HCT116 (cell line): Measurements from ENCODE around the gene ATXN1. TPM values are rescaled to one million over a fixed set of nuclear protein-coding genes. Genes with fewer than 3 reads are reported as not detected.

ENCODE experiments used
- ATAC-seq: fragments of 200-7000 bp; cut with Tn5 transposase; 2 replicates; pipeline ENCODE4 v1.9.1; 2020; ENCODE audit warnings: mild to moderate bottlenecking, moderate library complexity
- BruUV-seq: library from RNA; stranded (reverse); fragments of 400-500 nt; replicated peaks from 2 replicates; lab custom pipeline; 2021; lab: Mats Ljungman, UMichigan
- CTCF ChIA-PET: fragments of 300-600 bp; sonication (Branson Sonifier 250); formaldehyde crosslinking; loops from one replicate; lab custom pipeline; 2021; ENCODE audit warnings: antibody characterized with exemption; lab: Charles Lee
- POLR2A ChIA-PET: fragments of 300-600, 350-600 bp; sonication (Branson Sonifier 250); formaldehyde crosslinking; loops from one replicate; lab custom pipeline; 2021; ENCODE audit warnings: antibody characterized with exemption; lab: Charles Lee
- RAD21 ChIA-PET, 2 experiments: fragments of 300-600 bp; sonication (Branson Sonifier 250); formaldehyde crosslinking; loops; one replicate each; lab custom pipeline; 2023; ENCODE audit warnings: low total read pairs in 2 of 2; ENCODE audit not compliant: uncharacterized antibody in 2 of 2, unreplicated experiment in 2 of 2, low non-redundant PET in 1 of 2; lab: Charles Lee
- DNase-seq: peaks from one replicate; pipeline ENCODE4 v3.0.0-alpha.2; 2010; ENCODE audit warnings: low read depth, low spot score
- H2AFZ ChIP-seq: fragments of 200-600 bp; shearing (Covaris generic), sonication (generic); 2 replicates; pipeline ENCODE4 v1.6.1; 2017; ENCODE audit warnings: low read depth, mixed run types, mixed read lengths, antibody characterized with exemption, low read length; ENCODE audit not compliant: poor library complexity, severe bottlenecking
- H3K27ac ChIP-seq: 2 replicates; pipeline ENCODE4 v1.5.1; 2012; ENCODE audit warnings: low read depth, low read length
- H3K27me3 ChIP-seq: fragments of 200-600 bp; sonication (generic); 2 replicates; pipeline ENCODE4 v1.6.1; 2016; ENCODE audit warnings: mixed run types, low read length, mixed read lengths; ENCODE audit not compliant: insufficient read depth
- H3K36me3 ChIP-seq, 2 experiments: fragments of 200-500 bp in 1 of 2; fragments of 200-600 bp in 1 of 2; sonication (Bioruptor generic) in 1 of 2; sonication (generic) in 1 of 2; 2 replicates each; pipeline versions ENCODE4 v1.5.1 to v1.6.1; 2014 to 2016; ENCODE audit warnings: low read length in 2 of 2, inconsistent platforms in 1 of 2, mixed read lengths in 1 of 2, mixed run types in 1 of 2; ENCODE audit not compliant: insufficient read depth in 2 of 2, control insufficient read depth in 1 of 2
- H3K4me1 ChIP-seq, 2 experiments: fragments of 200-600 bp in 1 of 2; sonication (generic) in 1 of 2; 2 replicates each; pipeline versions ENCODE4 v1.5.1 to v1.6.1; 2012 to 2017; ENCODE audit warnings: low read length in 2 of 2, inconsistent platforms in 1 of 2, mild to moderate bottlenecking in 1 of 2, mixed read lengths in 1 of 2, mixed run types in 1 of 2, moderate library complexity in 1 of 2; ENCODE audit not compliant: insufficient read depth in 2 of 2, control insufficient read depth in 1 of 2
- H3K4me2 ChIP-seq: fragments of 200-600 bp; sonication (generic); 2 replicates; pipeline ENCODE4 v1.6.1; 2017; ENCODE audit warnings: mixed run types, low read length, mixed read lengths
- H3K4me3 ChIP-seq, 2 experiments: fragments of 200-600 bp in 1 of 2; sonication (generic) in 1 of 2; replicated peaks in 1 of 2; 2 replicates each; pipeline ENCODE4 v1.5.1; 2011 to 2016; ENCODE audit warnings: low read length in 2 of 2, control low read depth in 1 of 2, low read depth in 1 of 2, mild to moderate bottlenecking in 1 of 2, mixed read lengths in 1 of 2, mixed run types in 1 of 2
- H3K79me2 ChIP-seq: fragments of 200-600 bp; sonication (generic); 2 replicates; pipeline ENCODE4 v1.6.1; 2017; ENCODE audit warnings: mild to moderate bottlenecking, mixed run types, low read length, moderate library complexity, mixed read lengths; ENCODE audit not compliant: insufficient read depth
- H3K9ac ChIP-seq: fragments of 200-600 bp; sonication (generic); 2 replicates; pipeline ENCODE4 v1.6.1; 2016; ENCODE audit warnings: low read length, mixed read lengths
- H3K9me2 ChIP-seq: fragments of 200-600 bp; sonication (generic), shearing (Covaris generic); 2 replicates; pipeline ENCODE4 v1.6.1; 2017; ENCODE audit warnings: mixed run types, mild to moderate bottlenecking, moderate library complexity; ENCODE audit not compliant: insufficient read depth
- H3K9me3 ChIP-seq, 2 experiments: fragments of 200-500 bp in 1 of 2; fragments of 200-600 bp in 1 of 2; sonication (Bioruptor generic) in 1 of 2; sonication (generic) in 1 of 2; 2 replicates each; pipeline ENCODE4 v1.6.1; 2014 to 2017; ENCODE audit warnings: low read length in 2 of 2, mixed read lengths in 2 of 2, inconsistent platforms in 1 of 2, low read depth in 1 of 2, mild to moderate bottlenecking in 1 of 2, mixed run types in 1 of 2, moderate library complexity in 1 of 2; ENCODE audit not compliant: control insufficient read depth in 1 of 2, insufficient read depth in 1 of 2
- H4K20me1 ChIP-seq: fragments of 200-600 bp; sonication (generic), shearing (Covaris generic); 2 replicates; pipeline ENCODE4 v1.6.1; 2017; ENCODE audit warnings: mixed run types, mild to moderate bottlenecking, moderate library complexity; ENCODE audit not compliant: insufficient read depth
- ATF3 ChIP-seq: IDR thresholded peaks from 2 replicates; pipeline ENCODE4 v1.6.1; 2012
- CBX3 ChIP-seq: IDR thresholded peaks from 2 replicates; pipeline ENCODE4 v1.6.1; 2012; ENCODE audit warnings: low read depth
- CEBPB ChIP-seq: IDR thresholded peaks from 2 replicates; pipeline ENCODE4 v1.6.1; 2012; ENCODE audit warnings: low read depth
- CTCF ChIP-seq, 3 experiments: fragments of 200-600 bp in 1 of 3; sonication (generic) in 1 of 3; IDR thresholded peaks in 2 of 3; conservative IDR thresholded peaks in 1 of 3; 2 replicates each; pipeline ENCODE4 v1.5.1; 2012 to 2017; ENCODE audit warnings: low read depth in 2 of 3, low read length in 2 of 3, antibody characterized with exemption in 1 of 3, borderline replicate concordance in 1 of 3, control low read depth in 1 of 3, mild to moderate bottlenecking in 1 of 3, mixed read lengths in 1 of 3, mixed run types in 1 of 3, moderate library complexity in 1 of 3; ENCODE audit not compliant: insufficient read depth in 1 of 3
- EGR1 ChIP-seq: IDR thresholded peaks from 2 replicates; pipeline ENCODE4 v1.6.1; 2012; ENCODE audit warnings: low read depth
- ELF1 ChIP-seq: IDR thresholded peaks from 2 replicates; pipeline ENCODE4 v1.6.1; 2012; ENCODE audit warnings: low read depth, borderline replicate concordance
- EZH2 ChIP-seq: fragments of 200-600 bp; sonication (generic); IDR thresholded peaks from 2 replicates; pipeline ENCODE4 v1.6.1; 2017; ENCODE audit warnings: antibody characterized with exemption, mixed run types
- EZH2phosphoT487 ChIP-seq: fragments of 200-600 bp; IDR thresholded peaks from 2 replicates; pipeline ENCODE4 v1.6.1; 2018; ENCODE audit warnings: antibody characterized with exemption, borderline replicate concordance
- FOSL1 ChIP-seq: IDR thresholded peaks from 2 replicates; pipeline ENCODE4 v1.6.1; 2012; ENCODE audit warnings: low read depth
- MAX ChIP-seq: IDR thresholded peaks from 2 replicates; pipeline ENCODE4 v1.6.1; 2012
- POLR2A ChIP-seq: IDR thresholded peaks from 2 replicates; pipeline ENCODE4 v1.7.0; 2011; ENCODE audit warnings: borderline replicate concordance; ENCODE audit not compliant: insufficient read depth, insufficient read length; ENCODE audit errors: extremely low read depth
- POLR2AphosphoS5 ChIP-seq: IDR thresholded peaks from 2 replicates; pipeline ENCODE4 v1.6.1; 2011; ENCODE audit warnings: mild to moderate bottlenecking, low read depth, low read length, moderate library complexity
- SP1 ChIP-seq: IDR thresholded peaks from 2 replicates; pipeline ENCODE4 v1.6.1; 2012; ENCODE audit warnings: low read depth
- SRF ChIP-seq: IDR thresholded peaks from 2 replicates; pipeline ENCODE4 v1.6.1; 2012; ENCODE audit warnings: low read depth
- TCF7L2 ChIP-seq: IDR thresholded peaks from 2 replicates; pipeline ENCODE4 v1.7.0; 2011; ENCODE audit warnings: borderline replicate concordance, inconsistent platforms; ENCODE audit not compliant: insufficient read depth, insufficient read length; ENCODE audit errors: extremely low read depth
- YY1 ChIP-seq: IDR thresholded peaks from 2 replicates; pipeline ENCODE4 v1.6.1; 2011; ENCODE audit warnings: low read length, low read depth, moderate library complexity, mild to moderate bottlenecking; ENCODE audit not compliant: insufficient replicate concordance; ENCODE audit errors: extremely low read depth
- ZFX ChIP-seq: fragments of 450-650 bp; IDR thresholded peaks from 2 replicates; pipeline ENCODE4 v1.6.1; 2017
- ZNF274 ChIP-seq: fragments of 200-500 bp; sonication (Bioruptor generic); IDR thresholded peaks from 2 replicates; pipeline ENCODE4 v1.6.1; 2014; ENCODE audit warnings: mild to moderate bottlenecking, low read depth, low read length, inconsistent platforms
- intact Hi-C: fragments of 100-400 bp; cut with micrococcal nuclease; formaldehyde crosslinking; loops from 2 replicates; pipeline ENCODE4 v1.10.0; 2022
- total RNA-seq: library from RNA; stranded (reverse); gene quantifications from one replicate; pipeline ENCODE4 v1.2.1, GENCODE V29; 2021; ENCODE audit not compliant: unreplicated experiment
- TF ChIP-seq, protein P1 (sequence below): IDR thresholded peaks from 2 replicates; pipeline ENCODE4 v1.6.1; 2012; ENCODE audit warnings: low read depth
- TF ChIP-seq, protein P2 (sequence below): IDR thresholded peaks from 2 replicates; pipeline ENCODE4 v1.6.1; 2011; ENCODE audit warnings: mild to moderate bottlenecking, low read length, moderate library complexity; ENCODE audit not compliant: insufficient replicate concordance; ENCODE audit errors: extremely low read depth

The ATXN1 gene
- total RNA-seq, 1 experiment from 2014 or later, result 21.0 TPM

DNA sequence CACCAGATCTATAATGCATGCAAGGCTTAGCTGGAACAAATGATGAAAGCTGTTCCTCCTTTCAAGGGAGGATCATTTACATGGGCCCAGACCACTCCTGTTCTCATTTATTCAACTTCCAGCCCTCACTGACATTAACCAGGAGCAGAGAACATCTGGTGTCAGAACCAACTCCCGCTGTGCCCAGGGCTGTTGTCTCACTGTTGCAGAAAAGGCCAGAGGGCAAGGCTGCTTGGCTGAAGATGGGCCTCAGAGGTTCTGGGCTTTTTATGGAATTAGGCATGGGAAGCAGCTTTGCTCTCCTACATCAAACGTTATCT, 358.7 kb downstream of the ATXN1 start:
- H3K79me2 ChIP-seq, result no peaks in the 10 kb centered on the region
- no peak overlapping the region for H3K9ac ChIP-seq
- H3K9me3 ChIP-seq, result no peaks in the 10 kb centered on the region
- H3K27me3 ChIP-seq, result no peaks in the 10 kb centered on the region
- no peak overlapping the region for H2AFZ ChIP-seq
- H3K27ac ChIP-seq, result no peak overlapping the region
- H3K9me2 ChIP-seq, result no peaks in the 10 kb centered on the region
- no peak overlapping the region for H3K4me3 ChIP-seq
- H3K4me1 ChIP-seq, result no peaks in the 10 kb centered on the region
- no peaks in the 10 kb centered on the region for H4K20me1 ChIP-seq
- DNase-seq (no peak), ATAC-seq (no peak)
- CTCF ChIA-PET, result interaction anchor here (0.7 kb wide), 1 partner anchor 12 kb away, joined by 3 read pairs; no protein-coding TSS in a partner anchor
- intact Hi-C loops, result loop anchor here (5.0 kb wide), 1 partner anchor 370 kb away; no protein-coding TSS in a partner anchor
- no peak overlapping the region for H3K4me2 ChIP-seq
- RAD21 ChIA-PET, result no interaction called here
- TF ChIP-seq ELF1, result no peak
- no peak for TF ChIP-seq EGR1
- TF ChIP-seq CEBPB, result no peak
- TF ChIP-seq MAX, result no peak
- TF ChIP-seq CBX3, result no peak
- TF ChIP-seq ZFX, result no peak
- TF ChIP-seq SRF, result no peak
- no peak for TF ChIP-seq CTCF (IDR thresholded peaks at IDR 0.05 in 2 of 3, conservative IDR thresholded peaks at IDR 0.05 in 1 of 3; ENCODE audit: borderline replicate concordance in 1 of 3, insufficient read depth in 1 of 3, low read depth in 2 of 3, low read length in 2 of 3)
- TF ChIP-seq SP1, result no peak
- TF ChIP-seq ATF3, result no peak
- no peak for TF ChIP-seq POLR2A
- TF ChIP-seq, protein P1, sequence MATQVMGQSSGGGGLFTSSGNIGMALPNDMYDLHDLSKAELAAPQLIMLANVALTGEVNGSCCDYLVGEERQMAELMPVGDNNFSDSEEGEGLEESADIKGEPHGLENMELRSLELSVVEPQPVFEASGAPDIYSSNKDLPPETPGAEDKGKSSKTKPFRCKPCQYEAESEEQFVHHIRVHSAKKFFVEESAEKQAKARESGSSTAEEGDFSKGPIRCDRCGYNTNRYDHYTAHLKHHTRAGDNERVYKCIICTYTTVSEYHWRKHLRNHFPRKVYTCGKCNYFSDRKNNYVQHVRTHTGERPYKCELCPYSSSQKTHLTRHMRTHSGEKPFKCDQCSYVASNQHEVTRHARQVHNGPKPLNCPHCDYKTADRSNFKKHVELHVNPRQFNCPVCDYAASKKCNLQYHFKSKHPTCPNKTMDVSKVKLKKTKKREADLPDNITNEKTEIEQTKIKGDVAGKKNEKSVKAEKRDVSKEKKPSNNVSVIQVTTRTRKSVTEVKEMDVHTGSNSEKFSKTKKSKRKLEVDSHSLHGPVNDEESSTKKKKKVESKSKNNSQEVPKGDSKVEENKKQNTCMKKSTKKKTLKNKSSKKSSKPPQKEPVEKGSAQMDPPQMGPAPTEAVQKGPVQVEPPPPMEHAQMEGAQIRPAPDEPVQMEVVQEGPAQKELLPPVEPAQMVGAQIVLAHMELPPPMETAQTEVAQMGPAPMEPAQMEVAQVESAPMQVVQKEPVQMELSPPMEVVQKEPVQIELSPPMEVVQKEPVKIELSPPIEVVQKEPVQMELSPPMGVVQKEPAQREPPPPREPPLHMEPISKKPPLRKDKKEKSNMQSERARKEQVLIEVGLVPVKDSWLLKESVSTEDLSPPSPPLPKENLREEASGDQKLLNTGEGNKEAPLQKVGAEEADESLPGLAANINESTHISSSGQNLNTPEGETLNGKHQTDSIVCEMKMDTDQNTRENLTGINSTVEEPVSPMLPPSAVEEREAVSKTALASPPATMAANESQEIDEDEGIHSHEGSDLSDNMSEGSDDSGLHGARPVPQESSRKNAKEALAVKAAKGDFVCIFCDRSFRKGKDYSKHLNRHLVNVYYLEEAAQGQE, result no peak
- no peak for TF ChIP-seq YY1
- no peak for TF ChIP-seq ZNF274
- TF ChIP-seq, protein P2, sequence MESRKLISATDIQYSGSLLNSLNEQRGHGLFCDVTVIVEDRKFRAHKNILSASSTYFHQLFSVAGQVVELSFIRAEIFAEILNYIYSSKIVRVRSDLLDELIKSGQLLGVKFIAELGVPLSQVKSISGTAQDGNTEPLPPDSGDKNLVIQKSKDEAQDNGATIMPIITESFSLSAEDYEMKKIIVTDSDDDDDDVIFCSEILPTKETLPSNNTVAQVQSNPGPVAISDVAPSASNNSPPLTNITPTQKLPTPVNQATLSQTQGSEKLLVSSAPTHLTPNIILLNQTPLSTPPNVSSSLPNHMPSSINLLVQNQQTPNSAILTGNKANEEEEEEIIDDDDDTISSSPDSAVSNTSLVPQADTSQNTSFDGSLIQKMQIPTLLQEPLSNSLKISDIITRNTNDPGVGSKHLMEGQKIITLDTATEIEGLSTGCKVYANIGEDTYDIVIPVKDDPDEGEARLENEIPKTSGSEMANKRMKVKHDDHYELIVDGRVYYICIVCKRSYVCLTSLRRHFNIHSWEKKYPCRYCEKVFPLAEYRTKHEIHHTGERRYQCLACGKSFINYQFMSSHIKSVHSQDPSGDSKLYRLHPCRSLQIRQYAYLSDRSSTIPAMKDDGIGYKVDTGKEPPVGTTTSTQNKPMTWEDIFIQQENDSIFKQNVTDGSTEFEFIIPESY, result no peak
- TF ChIP-seq TCF7L2, result no peak
- no peak for TF ChIP-seq FOSL1
- TF ChIP-seq POLR2AphosphoS5, result no peak
- TF ChIP-seq EZH2phosphoT487, result no peak
- no peak for TF ChIP-seq EZH2
- H3K36me3 ChIP-seq, result no peaks in the 10 kb centered on the region
- POLR2A ChIA-PET, result no interaction called here
- no TSS peak for BruUV-seq
